ENCODE data around the gene PUS10.
A peak's percentile ranks its signal among the peaks of the same experiment; 100 is the strongest.

PUS10 gene

DNA sequence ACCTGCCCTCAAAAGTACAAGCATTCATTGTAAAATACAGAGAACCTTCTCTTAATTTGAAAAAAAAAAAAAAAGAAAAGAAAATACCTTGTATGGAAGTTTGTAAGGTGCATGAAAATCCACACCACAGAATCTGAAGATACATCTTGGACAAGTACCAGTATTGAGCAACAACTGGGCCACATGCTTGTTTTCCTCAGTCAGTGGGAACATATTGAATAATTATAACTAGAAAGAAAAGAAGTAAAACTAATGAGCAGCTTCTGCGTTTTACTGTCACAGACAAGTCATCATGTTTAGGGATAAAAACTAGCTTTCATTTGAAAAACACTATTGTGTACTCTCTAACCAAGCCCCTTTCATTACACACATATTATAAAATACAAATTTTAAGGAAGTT is 6.4 kb downstream of the PUS10 start:
- DNase-seq (ENCODE audit: low read depth) = peak; percentile 62
- H3K4me3 ChIP-seq (ENCODE audit: low read length) = no peak overlapping the region
- TF ChIP-seq, protein P1, sequence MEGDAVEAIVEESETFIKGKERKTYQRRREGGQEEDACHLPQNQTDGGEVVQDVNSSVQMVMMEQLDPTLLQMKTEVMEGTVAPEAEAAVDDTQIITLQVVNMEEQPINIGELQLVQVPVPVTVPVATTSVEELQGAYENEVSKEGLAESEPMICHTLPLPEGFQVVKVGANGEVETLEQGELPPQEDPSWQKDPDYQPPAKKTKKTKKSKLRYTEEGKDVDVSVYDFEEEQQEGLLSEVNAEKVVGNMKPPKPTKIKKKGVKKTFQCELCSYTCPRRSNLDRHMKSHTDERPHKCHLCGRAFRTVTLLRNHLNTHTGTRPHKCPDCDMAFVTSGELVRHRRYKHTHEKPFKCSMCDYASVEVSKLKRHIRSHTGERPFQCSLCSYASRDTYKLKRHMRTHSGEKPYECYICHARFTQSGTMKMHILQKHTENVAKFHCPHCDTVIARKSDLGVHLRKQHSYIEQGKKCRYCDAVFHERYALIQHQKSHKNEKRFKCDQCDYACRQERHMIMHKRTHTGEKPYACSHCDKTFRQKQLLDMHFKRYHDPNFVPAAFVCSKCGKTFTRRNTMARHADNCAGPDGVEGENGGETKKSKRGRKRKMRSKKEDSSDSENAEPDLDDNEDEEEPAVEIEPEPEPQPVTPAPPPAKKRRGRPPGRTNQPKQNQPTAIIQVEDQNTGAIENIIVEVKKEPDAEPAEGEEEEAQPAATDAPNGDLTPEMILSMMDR (conservative IDR thresholded peaks at IDR 0.05; ENCODE audit: low read length) = no peak

GRCh38 chr2:61009355-61009754 is 8.7 kb downstream of the PUS10 start:
- H3K4me3 ChIP-seq (ENCODE audit: low read length) = no peak overlapping the region
- TF ChIP-seq, protein P1 (conservative IDR thresholded peaks at IDR 0.05; ENCODE audit: low read length) = no peak
- DNase-seq (ENCODE audit: low read depth) = no peak

- DNase-seq (ENCODE audit: low read depth) = no peak
- no peak overlapping the region for H3K4me3 ChIP-seq (ENCODE audit: low read length)
- TF ChIP-seq, protein P1 (conservative IDR thresholded peaks at IDR 0.05; ENCODE audit: low read length) = no peak
Observed at GRCh38 chr2:61006486-61007105, 11.5 kb downstream of the PUS10 start.

DNA sequence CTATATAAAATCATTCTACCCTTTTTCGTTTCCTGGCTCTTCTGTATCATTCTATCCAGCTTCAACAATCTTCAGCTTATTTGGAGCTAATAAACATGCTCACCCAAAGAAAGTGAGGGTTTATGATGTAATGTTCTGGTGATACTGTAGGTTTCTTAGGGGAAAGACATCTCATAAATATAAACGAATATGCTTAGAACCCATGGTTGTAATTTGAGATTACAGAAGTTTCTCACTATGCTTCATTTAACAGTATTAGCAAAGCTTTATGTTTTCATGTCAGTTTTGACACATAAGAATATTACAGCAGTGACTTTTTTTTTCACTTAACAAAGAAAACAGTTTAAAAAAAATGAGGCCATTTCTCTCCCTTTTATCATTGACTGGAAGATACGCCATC is 12.3 kb downstream of the PUS10 start:
- DNase-seq (ENCODE audit: low read depth) = no peak
- H3K4me3 ChIP-seq (ENCODE audit: low read length) = no peak overlapping the region
- TF ChIP-seq, protein P1 (conservative IDR thresholded peaks at IDR 0.05; ENCODE audit: low read length) = no peak

DNA sequence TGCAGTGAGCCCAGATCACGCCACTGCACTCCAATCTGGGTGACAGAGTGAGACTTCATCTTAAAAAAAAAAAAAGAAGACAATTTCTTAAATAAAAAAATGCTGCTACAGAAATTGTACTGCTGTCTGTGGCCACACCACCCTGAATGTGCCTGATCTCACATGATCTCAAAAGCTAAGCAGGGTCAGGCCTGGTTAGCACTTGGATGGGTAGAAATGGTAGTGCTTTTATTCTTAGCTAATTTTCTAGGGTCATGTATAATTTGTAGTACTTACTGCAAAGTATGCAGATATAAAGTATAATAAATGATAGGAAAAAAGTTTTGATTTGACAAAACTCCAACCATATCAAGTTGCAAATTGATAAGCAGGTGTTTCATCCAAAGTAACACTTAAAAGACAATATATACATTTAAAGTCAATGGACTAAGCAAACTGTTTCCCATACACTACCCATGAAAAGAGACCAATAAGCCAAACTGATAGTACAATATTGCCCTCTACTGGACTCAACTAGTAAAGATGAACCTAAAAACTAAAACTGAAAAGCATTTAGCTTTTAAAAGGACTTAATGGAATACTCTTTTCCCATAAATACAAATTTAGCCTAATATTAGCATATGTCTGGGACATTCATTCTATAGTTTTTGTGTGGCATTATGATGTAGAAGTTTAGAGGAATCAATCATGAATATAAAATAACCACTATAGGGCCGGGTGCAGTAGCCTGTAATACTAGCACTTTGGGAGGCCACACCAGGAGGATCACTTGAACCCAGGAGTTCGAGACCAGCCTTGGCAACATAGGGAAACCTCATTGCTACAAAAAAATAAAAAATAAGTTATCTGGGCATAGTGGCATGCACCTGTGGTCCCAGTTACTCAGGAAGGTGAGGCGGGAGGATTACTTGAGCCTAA is 19.2 kb downstream of the PUS10 start:
- H3K4me3 ChIP-seq (ENCODE audit: low read length) = no peak overlapping the region
- DNase-seq (ENCODE audit: low read depth) = peak; percentile 44
- TF ChIP-seq, protein P1 (conservative IDR thresholded peaks at IDR 0.05; ENCODE audit: low read length) = peak; percentile 71

DNA sequence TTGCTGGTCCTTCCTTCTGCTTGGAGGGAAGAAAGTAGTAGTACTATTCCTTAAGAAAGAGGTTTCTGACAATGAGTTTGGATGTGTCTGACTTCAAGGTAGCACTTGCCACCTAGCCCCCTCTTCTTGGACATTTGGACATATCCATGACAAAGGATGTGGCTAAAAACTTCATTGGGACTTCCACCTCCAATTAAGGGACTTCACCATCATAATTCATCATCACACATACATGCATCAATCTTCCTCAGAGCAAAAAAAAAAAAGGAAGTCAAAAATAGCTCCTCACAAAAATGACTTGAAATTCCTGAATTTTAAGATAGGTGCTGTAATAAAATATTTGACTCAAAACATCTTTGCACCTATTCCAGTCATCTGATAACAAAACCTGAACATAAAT is 23.9 kb downstream of the PUS10 start:
- TF ChIP-seq, protein P1 (conservative IDR thresholded peaks at IDR 0.05; ENCODE audit: low read length) = no peak
- DNase-seq (ENCODE audit: low read depth) = no peak
- H3K4me3 ChIP-seq (ENCODE audit: low read length) = no peak overlapping the region

GRCh38 chr2:60992985-60993392 is 25.1 kb downstream of the PUS10 start:
- H3K4me3 ChIP-seq (ENCODE audit: low read length) = no peak overlapping the region
- no peak for DNase-seq (ENCODE audit: low read depth)

More at GRCh38 chr2:60992985-60993392, 25.1 kb downstream of the PUS10 start:
- TF ChIP-seq, protein P1 (conservative IDR thresholded peaks at IDR 0.05; ENCODE audit: low read length) = no peak

All from AG10803 (cell line).